ENCODE data around the gene GGT7. TPM values are rescaled to one million over a fixed set of nuclear protein-coding genes. Genes with fewer than 3 reads are reported as not detected.
A peak's percentile ranks its signal among the peaks of the same experiment; 100 is the strongest.

The GGT7 gene
- total and polyA plus RNA-seq, 9 of the 15 experiments (the other 6 are each of a cell fraction or from before 2014, with no cell fraction given): 0.04 to 18.3 (median 5.9) TPM

GRCh38 chr20:34876406-34877282, 4.0 kb upstream of the GGT7 start, which contains the start of gene ACSS2 (continued):
- TF ChIP-seq DMBX1 (CRISPR knock-in tag; IDR thresholded peaks at IDR 0.05; ENCODE audit: borderline replicate concordance) (0 out of 2 replicates have a peak, but pooled peaks have one; percentile 35), CHD1 (IDR thresholded peaks at IDR 0.05; ENCODE audit: low read length) (peak; percentile 9), POLR2G (IDR thresholded peaks at IDR 0.05; ENCODE audit: low read depth, low read length) (peak; percentile 96), DIDO1 (tag; IDR thresholded peaks at IDR 0.05; ENCODE audit: low read depth) (no peak), ZNF224 (CRISPR knock-in tag; IDR thresholded peaks at IDR 0.05) (no peak), CBFA2T2 (conservative IDR thresholded peaks at IDR 0.05) (no peak), RBM14 (IDR thresholded peaks at IDR 0.05; ENCODE audit: borderline replicate concordance, insufficient read depth, low read depth, low read length) (no peak), XRCC5 (IDR thresholded peaks at IDR 0.05; ENCODE audit: low read depth, low read length) (no peak), SRSF9 (IDR thresholded peaks at IDR 0.05; ENCODE audit: borderline replicate concordance, low read depth, low read length) (no peak), ZNF780A (CRISPR knock-in tag; IDR thresholded peaks at IDR 0.05) (no peak), MAFF (IDR thresholded peaks at IDR 0.05; ENCODE audit: low read length) (no peak), BRD4 (IDR thresholded peaks at IDR 0.05) (0 out of 2 replicates have a peak, but pooled peaks have one; percentile 31), FOSL1 (tag; conservative IDR thresholded peaks at IDR 0.05) (no peak), ZNF699 (CRISPR knock-in tag; IDR thresholded peaks at IDR 0.05; ENCODE audit: insufficient replicate concordance) (no peak), ARID2 (IDR thresholded peaks at IDR 0.05) (0 out of 2 replicates have a peak, but pooled peaks have one; percentile 10), CEBPG (CRISPR knock-in tag; IDR thresholded peaks at IDR 0.05) (no peak), CEBPG (tag; conservative IDR thresholded peaks at IDR 0.05 in 1 of 2, IDR thresholded peaks at IDR 0.05 in 1 of 2) (no peak), SPI1 (IDR thresholded peaks at IDR 0.05; ENCODE audit: borderline replicate concordance, low read depth, low read length) (no peak), JUND (IDR thresholded peaks at IDR 0.05; ENCODE audit: borderline replicate concordance, low read depth, low read length) (peak; percentile 13; the same call in 1 of the 2 replicates), JUND (tag; IDR thresholded peaks at IDR 0.05; ENCODE audit: borderline replicate concordance, low read depth, low read length) (no peak), RB1 (IDR thresholded peaks at IDR 0.05; ENCODE audit: low read depth) (peak; percentile 67; the same call in 1 of the 2 replicates), TGIF2 (CRISPR knock-in tag; IDR thresholded peaks at IDR 0.05) (0 out of 2 replicates have a peak, but pooled peaks have one; percentile 62)
- TF ChIP-seq, protein P1, sequence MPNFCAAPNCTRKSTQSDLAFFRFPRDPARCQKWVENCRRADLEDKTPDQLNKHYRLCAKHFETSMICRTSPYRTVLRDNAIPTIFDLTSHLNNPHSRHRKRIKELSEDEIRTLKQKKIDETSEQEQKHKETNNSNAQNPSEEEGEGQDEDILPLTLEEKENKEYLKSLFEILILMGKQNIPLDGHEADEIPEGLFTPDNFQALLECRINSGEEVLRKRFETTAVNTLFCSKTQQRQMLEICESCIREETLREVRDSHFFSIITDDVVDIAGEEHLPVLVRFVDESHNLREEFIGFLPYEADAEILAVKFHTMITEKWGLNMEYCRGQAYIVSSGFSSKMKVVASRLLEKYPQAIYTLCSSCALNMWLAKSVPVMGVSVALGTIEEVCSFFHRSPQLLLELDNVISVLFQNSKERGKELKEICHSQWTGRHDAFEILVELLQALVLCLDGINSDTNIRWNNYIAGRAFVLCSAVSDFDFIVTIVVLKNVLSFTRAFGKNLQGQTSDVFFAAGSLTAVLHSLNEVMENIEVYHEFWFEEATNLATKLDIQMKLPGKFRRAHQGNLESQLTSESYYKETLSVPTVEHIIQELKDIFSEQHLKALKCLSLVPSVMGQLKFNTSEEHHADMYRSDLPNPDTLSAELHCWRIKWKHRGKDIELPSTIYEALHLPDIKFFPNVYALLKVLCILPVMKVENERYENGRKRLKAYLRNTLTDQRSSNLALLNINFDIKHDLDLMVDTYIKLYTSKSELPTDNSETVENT (CRISPR knock-in tag; IDR thresholded peaks at IDR 0.05): peak; percentile 64; the same call in 1 of the 2 replicates
- TF ChIP-seq, protein P2, sequence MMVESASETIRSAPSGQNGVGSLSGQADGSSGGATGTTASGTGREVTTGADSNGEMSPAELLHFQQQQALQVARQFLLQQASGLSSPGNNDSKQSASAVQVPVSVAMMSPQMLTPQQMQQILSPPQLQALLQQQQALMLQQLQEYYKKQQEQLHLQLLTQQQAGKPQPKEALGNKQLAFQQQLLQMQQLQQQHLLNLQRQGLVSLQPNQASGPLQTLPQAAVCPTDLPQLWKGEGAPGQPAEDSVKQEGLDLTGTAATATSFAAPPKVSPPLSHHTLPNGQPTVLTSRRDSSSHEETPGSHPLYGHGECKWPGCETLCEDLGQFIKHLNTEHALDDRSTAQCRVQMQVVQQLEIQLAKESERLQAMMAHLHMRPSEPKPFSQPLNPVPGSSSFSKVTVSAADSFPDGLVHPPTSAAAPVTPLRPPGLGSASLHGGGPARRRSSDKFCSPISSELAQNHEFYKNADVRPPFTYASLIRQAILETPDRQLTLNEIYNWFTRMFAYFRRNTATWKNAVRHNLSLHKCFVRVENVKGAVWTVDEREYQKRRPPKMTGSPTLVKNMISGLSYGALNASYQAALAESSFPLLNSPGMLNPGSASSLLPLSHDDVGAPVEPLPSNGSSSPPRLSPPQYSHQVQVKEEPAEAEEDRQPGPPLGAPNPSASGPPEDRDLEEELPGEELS (CRISPR knock-in tag; IDR thresholded peaks at IDR 0.05; ENCODE audit: borderline replicate concordance): 0 out of 2 replicates have a peak, but pooled peaks have one; percentile 29
